ENCODE data around the gene RGS6.
A peak's percentile ranks its signal among the peaks of the same experiment; 100 is the strongest.

RGS6 gene

GRCh38 chr14:72433511-72433910 lies 501.3 kb downstream of the RGS6 start:
- Histone ChIP-seq H4K91ac (ENCODE audit: low read length) (no peak overlapping the region), H3K4ac (ENCODE audit: low read depth in 1 of 2, low read length in 2 of 2) (no peak overlapping the region), H3K36me3 (ENCODE audit: control insufficient read depth in 1 of 2, insufficient read depth in 2 of 2, low read depth in 1 of 2, low read length in 2 of 2) (no peaks in the 10 kb centered on the region), H3K27me3 (ENCODE audit: control insufficient read depth in 1 of 2, insufficient read depth in 1 of 2, low read length in 2 of 2) (peaks cover 10 to 34% of the 10 kb centered on the region in 2 experiments), H3K14ac (ENCODE audit: low read length in 2 of 2) (no peak overlapping the region), H3K79me1 (replicated peaks; ENCODE audit: low read length, poor library complexity, severe bottlenecking) (no peaks in the 10 kb centered on the region), H3K4me2 (ENCODE audit: low read length, poor library complexity, severe bottlenecking) (no peak overlapping the region), H2AK5ac (ENCODE audit: low read length, severe bottlenecking) (no peak overlapping the region), H3K23ac (ENCODE audit: low read length in 2 of 2) (no peak overlapping the region), H2BK12ac (ENCODE audit: low read length in 2 of 2) (no peak overlapping the region), H4K8ac (ENCODE audit: low read length) (no peak overlapping the region), H3K27ac (ENCODE audit: low read length, poor library complexity, severe bottlenecking) (no peak overlapping the region), H3K9ac (ENCODE audit: low read length) (no peak overlapping the region), H2AFZ (ENCODE audit: low read depth, low read length) (no peak overlapping the region), H3K4me3 (ENCODE audit: insufficient read depth in 1 of 2, low read depth in 1 of 2, low read length in 2 of 2) (no peak overlapping the region), H3K18ac (ENCODE audit: low read depth in 1 of 2, low read length in 2 of 2) (no peak overlapping the region), H2BK15ac (ENCODE audit: low read depth, poor library complexity, severe bottlenecking) (no peak overlapping the region), H3K4me1 (ENCODE audit: control insufficient read depth, insufficient read depth, low read depth, low read length) (no peaks in the 10 kb centered on the region), H2BK120ac (ENCODE audit: low read depth, low read length) (no peak overlapping the region), H2BK5ac (ENCODE audit: low read depth, low read length, poor library complexity, severe bottlenecking) (no peak overlapping the region), H3K9me3 (ENCODE audit: control insufficient read depth, low read length) (no peaks in the 10 kb centered on the region)
- peak; percentile 6 for DNase-seq
- 54% methylated on average over 6 of the region's 6 CpGs for WGBS

GRCh38 chr14:72434856-72435255 lies 502.6 kb downstream of the RGS6 start:
- 45% methylated on average over 1 of the region's 2 CpGs for WGBS
- H3K27ac ChIP-seq (ENCODE audit: low read length, poor library complexity, severe bottlenecking): no peak overlapping the region
- H2BK15ac ChIP-seq (ENCODE audit: low read depth, poor library complexity, severe bottlenecking): no peak overlapping the region
- H3K4me2 ChIP-seq (ENCODE audit: low read length, poor library complexity, severe bottlenecking): no peak overlapping the region
- no peak overlapping the region for H2BK12ac ChIP-seq (ENCODE audit: low read length in 2 of 2)
- peaks cover 19 to 47% of the 10 kb centered on the region in 2 experiments for H3K27me3 ChIP-seq (ENCODE audit: control insufficient read depth in 1 of 2, insufficient read depth in 1 of 2, low read length in 2 of 2)
- no peak overlapping the region for H3K4me3 ChIP-seq (ENCODE audit: insufficient read depth in 1 of 2, low read depth in 1 of 2, low read length in 2 of 2)
- no peak overlapping the region for H3K9ac ChIP-seq (ENCODE audit: low read length)
- no peaks in the 10 kb centered on the region for H3K79me1 ChIP-seq (replicated peaks; ENCODE audit: low read length, poor library complexity, severe bottlenecking)
- no peaks in the 10 kb centered on the region for H3K36me3 ChIP-seq (ENCODE audit: control insufficient read depth in 1 of 2, insufficient read depth in 2 of 2, low read depth in 1 of 2, low read length in 2 of 2)
- no peak overlapping the region for H3K18ac ChIP-seq (ENCODE audit: low read depth in 1 of 2, low read length in 2 of 2)
- no peak overlapping the region for H2BK5ac ChIP-seq (ENCODE audit: low read depth, low read length, poor library complexity, severe bottlenecking)
- no peak overlapping the region for H2AK5ac ChIP-seq (ENCODE audit: low read length, severe bottlenecking)
- no peak overlapping the region for H3K4ac ChIP-seq (ENCODE audit: low read depth in 1 of 2, low read length in 2 of 2)
- no peaks in the 10 kb centered on the region for H3K4me1 ChIP-seq (ENCODE audit: control insufficient read depth, insufficient read depth, low read depth, low read length)
- DNase-seq: no peak
- no peak overlapping the region for H2BK120ac ChIP-seq (ENCODE audit: low read depth, low read length)
- H3K9me3 ChIP-seq (ENCODE audit: control insufficient read depth, low read length): no peaks in the 10 kb centered on the region
- no peak overlapping the region for H4K91ac ChIP-seq (ENCODE audit: low read length)
- no peak overlapping the region for H3K23ac ChIP-seq (ENCODE audit: low read length in 2 of 2)
- no peak overlapping the region for H4K8ac ChIP-seq (ENCODE audit: low read length)
- H2AFZ ChIP-seq (ENCODE audit: low read depth, low read length): no peak overlapping the region
- no peak overlapping the region for H3K14ac ChIP-seq (ENCODE audit: low read length in 2 of 2)

- Histone ChIP-seq H3K79me1 (replicated peaks; ENCODE audit: low read length, poor library complexity, severe bottlenecking) (no peaks in the 10 kb centered on the region), H3K27ac (ENCODE audit: low read length, poor library complexity, severe bottlenecking) (no peak overlapping the region), H3K4me1 (ENCODE audit: control insufficient read depth, insufficient read depth, low read depth, low read length) (no peaks in the 10 kb centered on the region), H3K9ac (ENCODE audit: low read length) (no peak overlapping the region), H2BK12ac (ENCODE audit: low read length in 2 of 2) (no peak overlapping the region), H3K23ac (ENCODE audit: low read length in 2 of 2) (no peak overlapping the region), H2BK15ac (ENCODE audit: low read depth, poor library complexity, severe bottlenecking) (no peak overlapping the region), H2BK120ac (ENCODE audit: low read depth, low read length) (no peak overlapping the region), H3K14ac (ENCODE audit: low read length in 2 of 2) (no peak overlapping the region), H4K91ac (ENCODE audit: low read length) (no peak overlapping the region), H3K4me3 (ENCODE audit: insufficient read depth in 1 of 2, low read depth in 1 of 2, low read length in 2 of 2) (no peak overlapping the region), H3K9me3 (ENCODE audit: control insufficient read depth, low read length) (no peaks in the 10 kb centered on the region), H3K18ac (ENCODE audit: low read depth in 1 of 2, low read length in 2 of 2) (no peak overlapping the region), H3K4me2 (ENCODE audit: low read length, poor library complexity, severe bottlenecking) (no peak overlapping the region), H3K27me3 (ENCODE audit: control insufficient read depth in 1 of 2, insufficient read depth in 1 of 2, low read length in 2 of 2) (peaks cover 22 to 55% of the 10 kb centered on the region in 2 experiments), H2AK5ac (ENCODE audit: low read length, severe bottlenecking) (no peak overlapping the region), H3K36me3 (ENCODE audit: control insufficient read depth in 1 of 2, insufficient read depth in 2 of 2, low read depth in 1 of 2, low read length in 2 of 2) (no peaks in the 10 kb centered on the region), H3K4ac (ENCODE audit: low read depth in 1 of 2, low read length in 2 of 2) (peak overlapping the region in 1 of 2 experiments; percentile 2), H4K8ac (ENCODE audit: low read length) (no peak overlapping the region), H2BK5ac (ENCODE audit: low read depth, low read length, poor library complexity, severe bottlenecking) (no peak overlapping the region), H2AFZ (ENCODE audit: low read depth, low read length) (no peak overlapping the region)
- DNase-seq: no peak
- WGBS: 78% methylated on average over 4 of the region's 4 CpGs
Measured at GRCh38 chr14:72439707-72440106, 507.5 kb downstream of the RGS6 start.

DNA sequence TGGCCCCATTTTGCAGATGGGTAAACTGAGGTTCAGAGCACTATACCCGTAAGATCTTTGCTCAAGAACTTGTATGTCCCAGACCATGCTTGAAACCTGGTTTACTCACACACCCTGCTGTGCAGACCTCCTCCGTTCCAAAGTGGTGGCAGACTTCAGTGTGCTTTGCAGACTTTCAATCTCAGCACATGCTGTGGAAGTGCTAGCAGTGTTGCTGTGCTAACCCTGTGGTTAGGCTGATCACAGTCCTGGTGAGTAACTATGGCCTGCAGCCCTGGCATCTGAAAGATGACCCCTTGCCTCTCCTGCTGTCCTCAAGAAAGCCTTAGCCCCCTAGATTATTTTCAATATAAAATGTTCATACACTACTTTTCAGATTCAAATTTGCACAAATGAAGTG lies 511.0 kb downstream of the RGS6 start:
- Histone ChIP-seq H2AK5ac (ENCODE audit: low read length, severe bottlenecking) (no peak overlapping the region), H2AFZ (ENCODE audit: low read depth, low read length) (no peak overlapping the region), H3K23ac (ENCODE audit: low read length in 2 of 2) (no peak overlapping the region), H4K8ac (ENCODE audit: low read length) (no peak overlapping the region), H3K9me3 (ENCODE audit: control insufficient read depth, low read length) (no peaks in the 10 kb centered on the region), H3K4me2 (ENCODE audit: low read length, poor library complexity, severe bottlenecking) (no peak overlapping the region), H2BK15ac (ENCODE audit: low read depth, poor library complexity, severe bottlenecking) (no peak overlapping the region), H4K91ac (ENCODE audit: low read length) (no peak overlapping the region), H3K27ac (ENCODE audit: low read length, poor library complexity, severe bottlenecking) (no peak overlapping the region), H3K14ac (ENCODE audit: low read length in 2 of 2) (no peak overlapping the region), H3K79me1 (replicated peaks; ENCODE audit: low read length, poor library complexity, severe bottlenecking) (no peaks in the 10 kb centered on the region), H3K36me3 (ENCODE audit: control insufficient read depth in 1 of 2, insufficient read depth in 2 of 2, low read depth in 1 of 2, low read length in 2 of 2) (no peaks in the 10 kb centered on the region), H2BK120ac (ENCODE audit: low read depth, low read length) (no peak overlapping the region), H3K4me1 (ENCODE audit: control insufficient read depth, insufficient read depth, low read depth, low read length) (no peaks in the 10 kb centered on the region), H3K4ac (ENCODE audit: low read depth in 1 of 2, low read length in 2 of 2) (no peak overlapping the region), H3K9ac (ENCODE audit: low read length) (no peak overlapping the region), H3K4me3 (ENCODE audit: insufficient read depth in 1 of 2, low read depth in 1 of 2, low read length in 2 of 2) (no peak overlapping the region), H3K27me3 (ENCODE audit: control insufficient read depth in 1 of 2, insufficient read depth in 1 of 2, low read length in 2 of 2) (peaks cover 18 to 38% of the 10 kb centered on the region in 2 experiments), H2BK12ac (ENCODE audit: low read length in 2 of 2) (no peak overlapping the region), H3K18ac (ENCODE audit: low read depth in 1 of 2, low read length in 2 of 2) (no peak overlapping the region), H2BK5ac (ENCODE audit: low read depth, low read length, poor library complexity, severe bottlenecking) (no peak overlapping the region)
- 92% methylated on average over 2 of the region's 2 CpGs for WGBS
- DNase-seq: no peak
